HepG2 (cell line): ENCODE results near the gene PCNP. TPM values are rescaled to one million over a fixed set of nuclear protein-coding genes. Genes with fewer than 3 reads are reported as not detected.

ENCODE experiments used
- ARID4A ChIP-seq: sonication (generic); formaldehyde crosslinking; IDR thresholded peaks from 2 replicates; pipeline ENCODE4 v1.5.0; 2020; ENCODE audit warnings: mild to moderate bottlenecking, missing genetic modification reagents, borderline replicate concordance
- FOXO1 ChIP-seq: sonication (generic); formaldehyde crosslinking; IDR thresholded peaks from 2 replicates; pipeline ENCODE4 v1.4.0; 2020; ENCODE audit warnings: missing genetic modification reagents
- IRF9 ChIP-seq: sonication (generic); formaldehyde crosslinking; IDR thresholded peaks from 2 replicates; pipeline ENCODE4 v1.8.0; 2022; ENCODE audit warnings: missing genetic modification reagents, mild to moderate bottlenecking, borderline replicate concordance
- MAFF ChIP-seq: IDR thresholded peaks from 2 replicates; pipeline ENCODE4 v1.6.1; 2011; ENCODE audit warnings: low read depth, low read length, improper control_type of control experiment
- MTA1 ChIP-seq: sonication (generic); formaldehyde crosslinking; IDR thresholded peaks from 2 replicates; pipeline ENCODE4 v1.4.0; 2020; ENCODE audit warnings: missing genetic modification reagents, mild to moderate bottlenecking, borderline replicate concordance
- PRDM10 ChIP-seq: sonication (generic); formaldehyde crosslinking; IDR thresholded peaks from 2 replicates; pipeline ENCODE4 v1.4.0; 2020; ENCODE audit warnings: low read depth, missing genetic modification reagents
- SMAD1 ChIP-seq: sonication (generic); formaldehyde crosslinking; IDR thresholded peaks from 2 replicates; pipeline ENCODE4 v1.4.0; 2020; ENCODE audit warnings: missing genetic modification reagents, low read depth, mild to moderate bottlenecking, borderline replicate concordance
- ZBTB49 ChIP-seq: sonication (generic); formaldehyde crosslinking; IDR thresholded peaks from 2 replicates; pipeline ENCODE4 v1.4.0; 2020; ENCODE audit warnings: missing genetic modification reagents, borderline replicate concordance
- ZKSCAN5 ChIP-seq: sonication (generic); formaldehyde crosslinking; IDR thresholded peaks from 2 replicates; pipeline ENCODE4 v1.5.1; 2020; ENCODE audit warnings: mild to moderate bottlenecking, missing genetic modification reagents
- ZNF335 ChIP-seq: sonication (generic); formaldehyde crosslinking; IDR thresholded peaks from 2 replicates; pipeline ENCODE4 v1.4.0; 2020; ENCODE audit warnings: missing genetic modification reagents
- ZNF513 ChIP-seq: sonication (generic); formaldehyde crosslinking; conservative IDR thresholded peaks from 2 replicates; pipeline ENCODE4 v1.5.0; 2020; ENCODE audit warnings: missing genetic modification reagents
- ZNF563 ChIP-seq: sonication (generic); formaldehyde crosslinking; IDR thresholded peaks from 2 replicates; pipeline ENCODE4 v1.8.0; 2022; ENCODE audit warnings: mild to moderate bottlenecking, moderate library complexity, missing genetic modification reagents
- ZNF572 ChIP-seq: sonication (generic); formaldehyde crosslinking; IDR thresholded peaks from 2 replicates; pipeline ENCODE4 v1.5.1; 2020; ENCODE audit warnings: mild to moderate bottlenecking, missing genetic modification reagents
- ZNF589 ChIP-seq: sonication (generic); formaldehyde crosslinking; conservative IDR thresholded peaks from 2 replicates; pipeline ENCODE4 v1.8.0; 2022; ENCODE audit warnings: mild to moderate bottlenecking, moderate library complexity, missing genetic modification reagents
- ZSCAN31 ChIP-seq: sonication (generic); formaldehyde crosslinking; IDR thresholded peaks from 2 replicates; pipeline ENCODE4 v1.5.0; 2020; ENCODE audit warnings: low read depth, mild to moderate bottlenecking, missing genetic modification reagents
- polyA plus RNA-seq, 8 experiments: library from polyadenylated mRNA; depleted of rRNA in 3 of 8; stranded (reverse) in 7 of 8; unstranded in 1 of 8; fragments of >200 nt; fragmentation: Illumina TruSeq in 4 of 8; extraction: Trizol in 4 of 8; gene quantifications; 2 replicates each; pipeline versions ENCODE4 v1.2.1 to v1.2.3, GENCODE V29; 2011 to 2016; ENCODE audit warnings: low read depth in 4 of 8, missing spikeins in 1 of 8, mixed read lengths in 1 of 8; ENCODE audit not compliant: insufficient read depth in 1 of 8
- total RNA-seq, 5 experiments: library from RNA; depleted of rRNA; stranded (reverse); fragments of >200 nt; fragmentation: Illumina TruSeq; extraction: Trizol; gene quantifications; 2 replicates each; pipeline ENCODE4 v1.2.3, GENCODE V29; 2016; ENCODE audit warnings: low read depth in 1 of 5

The PCNP gene
- total and polyA plus RNA-seq, 2 of the 13 experiments (the other 11 are each of a cell fraction or from before 2014, with no cell fraction given): 44.1 to 78.2 TPM

- TF ChIP-seq ARID4A (peak; percentile 85), PRDM10 (CRISPR knock-in tag) (no peak), ZNF335 (no peak), MAFF (no peak), MTA1 (CRISPR knock-in tag) (no peak), ZSCAN31 (CRISPR knock-in tag) (no peak), SMAD1 (no peak), ZNF513 (CRISPR knock-in tag) (no peak), ZBTB49 (CRISPR knock-in tag) (no peak), ZKSCAN5 (CRISPR knock-in tag) (no peak), ZNF563 (CRISPR knock-in tag) (0 out of 2 replicates have a peak, but pooled peaks have one; percentile 17), ZNF572 (no peak), IRF9 (CRISPR knock-in tag) (peak; percentile 81; the same call in 1 of the 2 replicates), FOXO1 (CRISPR knock-in tag) (no peak), ZNF589 (CRISPR knock-in tag) (no peak; the same call in 1 of the 2 replicates)
Measured at GRCh38 chr3:101574388-101575112, 570 bp downstream of the PCNP start (continued).
